Thoracic aorta (tissue), 2 donors: Measurements from ENCODE around the gene TRIP13. TPM values are rescaled to one million over a fixed set of nuclear protein-coding genes. Genes with fewer than 3 reads are reported as not detected.
"Not testable (repeated sequence)": the region's sequence is repeated elsewhere in the genome, so short reads cannot be mapped to it uniquely, and the experiment has no call there.

Source experiments
- ATAC-seq: fragments of 150-250 bp; one replicate; pipeline ENCODE4 v1.8.0; 2017; ENCODE audit warnings: low read depth; ENCODE audit not compliant: insufficient number of reproducible peaks, low FRiP score
- DNase-seq: peaks from one replicate; pipeline ENCODE4 v3.0.0-alpha.2; 2020; ENCODE audit warnings: low spot score
- H3K27ac ChIP-seq, 2 donors: fragments of 200-600 bp; sonication (generic); 1 replicate in 1 of 2; 2 replicates in 1 of 2; pipeline ENCODE4 v1.5.1; 2016; ENCODE audit warnings: mild to moderate bottlenecking in 2 of 2, moderate library complexity in 2 of 2
- H3K27me3 ChIP-seq: fragments of 200-600 bp; sonication (generic); replicated peaks from 2 replicates; pipeline ENCODE4 v1.6.0; 2016; ENCODE audit warnings: mild to moderate bottlenecking; ENCODE audit not compliant: insufficient read depth
- H3K36me3 ChIP-seq: fragments of 200-600 bp; sonication (generic); one replicate; pipeline ENCODE4 v1.5.1; 2016
- H3K4me1 ChIP-seq, 2 donors: fragments of 200-600 bp; sonication (generic); 1 replicate in 1 of 2; 2 replicates in 1 of 2; pipeline versions ENCODE4 v1.5.1 to v1.6.0; 2016; ENCODE audit warnings: low read depth in 2 of 2, mild to moderate bottlenecking in 1 of 2; ENCODE audit not compliant: control insufficient read depth in 1 of 2
- H3K4me3 ChIP-seq: fragments of 200-600 bp; sonication (generic); 2 replicates; pipeline ENCODE4 v1.5.1; 2016; ENCODE audit warnings: mild to moderate bottlenecking
- H3K9me3 ChIP-seq: fragments of 200-600 bp; sonication (generic); 2 replicates; pipeline ENCODE4 v1.5.1; 2016
- total RNA-seq, 2 donors: library from RNA; depleted of rRNA; stranded (reverse); fragments of >200 nt; gene quantifications; one replicate each; pipeline versions ENCODE4 v1.1.0 to v1.2.3, GENCODE V29; 2016
- TF ChIP-seq, protein P1 (sequence below): fragments of 200-600 bp; sonication (generic); IDR thresholded peaks from one replicate; pipeline ENCODE4 v1.5.1; 2019; ENCODE audit warnings: antibody characterized with exemption

TRIP13 gene, protein sequence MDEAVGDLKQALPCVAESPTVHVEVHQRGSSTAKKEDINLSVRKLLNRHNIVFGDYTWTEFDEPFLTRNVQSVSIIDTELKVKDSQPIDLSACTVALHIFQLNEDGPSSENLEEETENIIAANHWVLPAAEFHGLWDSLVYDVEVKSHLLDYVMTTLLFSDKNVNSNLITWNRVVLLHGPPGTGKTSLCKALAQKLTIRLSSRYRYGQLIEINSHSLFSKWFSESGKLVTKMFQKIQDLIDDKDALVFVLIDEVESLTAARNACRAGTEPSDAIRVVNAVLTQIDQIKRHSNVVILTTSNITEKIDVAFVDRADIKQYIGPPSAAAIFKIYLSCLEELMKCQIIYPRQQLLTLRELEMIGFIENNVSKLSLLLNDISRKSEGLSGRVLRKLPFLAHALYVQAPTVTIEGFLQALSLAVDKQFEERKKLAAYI
- 1 to 10 TPM in 1 of 2 donors, not detected in 1; 1.6 TPM for total RNA-seq

DNA sequence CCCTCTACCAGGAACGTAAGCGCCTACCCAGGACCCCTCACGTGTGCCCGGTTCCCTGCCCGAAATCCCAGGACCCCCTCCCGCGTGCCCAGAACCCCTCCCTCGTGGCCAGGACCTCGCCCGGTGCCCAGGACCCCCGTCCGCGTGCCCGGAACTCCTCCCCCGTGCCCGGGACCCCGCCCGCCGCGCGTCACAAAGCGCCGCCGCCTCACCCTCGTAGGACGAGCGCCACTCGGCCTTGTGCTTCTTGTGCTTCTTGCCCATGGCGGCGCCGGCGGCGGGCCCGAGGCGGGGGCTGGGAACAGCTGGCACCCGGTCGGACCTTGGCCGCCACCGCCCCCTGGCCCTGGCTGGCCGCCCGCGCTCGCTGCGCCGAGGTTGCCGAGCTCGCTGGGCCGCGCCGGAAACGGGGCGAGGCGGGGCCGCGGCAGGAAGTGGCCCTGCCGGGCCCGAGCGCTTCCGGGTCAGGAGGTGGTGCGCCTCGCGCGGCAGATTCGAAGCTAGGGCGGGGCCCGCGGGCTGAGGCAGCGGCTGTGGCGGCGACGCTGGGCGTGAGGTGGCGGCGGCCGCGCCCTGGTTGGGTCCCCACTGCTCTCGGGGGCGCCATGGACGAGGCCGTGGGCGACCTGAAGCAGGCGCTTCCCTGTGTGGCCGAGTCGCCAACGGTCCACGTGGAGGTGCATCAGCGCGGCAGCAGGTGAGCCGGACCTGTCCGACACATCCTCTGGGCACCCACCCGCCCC is at the start of gene TRIP13, which contains the start of gene BRD9:
Gene TRIP13 (plus strand): TSS at position 491 of the 743 bp plus-strand sequence. CDS start 115 bp downstream, at position 606.
Gene BRD9 (minus strand): TSS at position 408 of the 743 bp plus-strand sequence. CDS start 144 bp downstream, at position 264.
- no peaks in the 10 kb centered on the region for H3K27me3 ChIP-seq
- peaks cover 11 to 23% of the 10 kb centered on the region in 2 donors for H3K4me1 ChIP-seq
- H3K36me3 ChIP-seq: peaks cover 5% of the 10 kb centered on the region
- no peaks in the 10 kb centered on the region for H3K9me3 ChIP-seq
- TF ChIP-seq, protein P1, sequence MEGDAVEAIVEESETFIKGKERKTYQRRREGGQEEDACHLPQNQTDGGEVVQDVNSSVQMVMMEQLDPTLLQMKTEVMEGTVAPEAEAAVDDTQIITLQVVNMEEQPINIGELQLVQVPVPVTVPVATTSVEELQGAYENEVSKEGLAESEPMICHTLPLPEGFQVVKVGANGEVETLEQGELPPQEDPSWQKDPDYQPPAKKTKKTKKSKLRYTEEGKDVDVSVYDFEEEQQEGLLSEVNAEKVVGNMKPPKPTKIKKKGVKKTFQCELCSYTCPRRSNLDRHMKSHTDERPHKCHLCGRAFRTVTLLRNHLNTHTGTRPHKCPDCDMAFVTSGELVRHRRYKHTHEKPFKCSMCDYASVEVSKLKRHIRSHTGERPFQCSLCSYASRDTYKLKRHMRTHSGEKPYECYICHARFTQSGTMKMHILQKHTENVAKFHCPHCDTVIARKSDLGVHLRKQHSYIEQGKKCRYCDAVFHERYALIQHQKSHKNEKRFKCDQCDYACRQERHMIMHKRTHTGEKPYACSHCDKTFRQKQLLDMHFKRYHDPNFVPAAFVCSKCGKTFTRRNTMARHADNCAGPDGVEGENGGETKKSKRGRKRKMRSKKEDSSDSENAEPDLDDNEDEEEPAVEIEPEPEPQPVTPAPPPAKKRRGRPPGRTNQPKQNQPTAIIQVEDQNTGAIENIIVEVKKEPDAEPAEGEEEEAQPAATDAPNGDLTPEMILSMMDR: no peak
- H3K27ac ChIP-seq: peak within 1 kb of the TSS; percentile 75 to 91
- DNase-seq (no peak), ATAC-seq (peak; percentile 75)
- H3K4me3 ChIP-seq: peak within 1 kb of the TSS; percentile 86

- not testable (repeated sequence) for H3K27me3 ChIP-seq, ATAC-seq, H3K9me3 ChIP-seq, DNase-seq, H3K27ac ChIP-seq, H3K36me3 ChIP-seq, H3K4me3 ChIP-seq, H3K4me1 ChIP-seq
Observed at GRCh38 chr5:843371-843770, 49.3 kb upstream of the TRIP13 start.

DNA sequence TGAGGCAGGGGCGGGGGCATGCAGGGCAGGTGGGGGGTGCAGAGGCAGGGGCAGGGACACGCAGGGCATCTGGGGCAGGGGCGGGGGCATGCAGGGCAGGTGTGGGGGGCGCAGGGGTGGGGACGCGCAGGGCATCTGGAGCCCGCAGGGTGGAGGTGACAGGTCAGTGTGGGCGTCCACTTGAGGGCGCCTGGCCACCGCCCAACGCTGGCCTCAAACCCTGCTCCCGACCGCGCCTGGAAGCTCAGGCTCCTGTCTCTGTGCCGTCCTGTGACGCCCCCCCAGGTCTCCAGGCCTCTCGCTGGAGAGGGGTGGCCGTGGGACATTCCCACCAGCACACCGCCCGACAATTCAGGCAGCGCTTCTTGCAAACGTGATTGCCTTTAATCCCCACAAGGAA is 48.8 kb upstream of the TRIP13 start:
- H3K27ac ChIP-seq, H3K9me3 ChIP-seq, H3K36me3 ChIP-seq, H3K4me3 ChIP-seq, ATAC-seq, H3K4me1 ChIP-seq, H3K27me3 ChIP-seq, DNase-seq: not testable (repeated sequence)

DNA sequence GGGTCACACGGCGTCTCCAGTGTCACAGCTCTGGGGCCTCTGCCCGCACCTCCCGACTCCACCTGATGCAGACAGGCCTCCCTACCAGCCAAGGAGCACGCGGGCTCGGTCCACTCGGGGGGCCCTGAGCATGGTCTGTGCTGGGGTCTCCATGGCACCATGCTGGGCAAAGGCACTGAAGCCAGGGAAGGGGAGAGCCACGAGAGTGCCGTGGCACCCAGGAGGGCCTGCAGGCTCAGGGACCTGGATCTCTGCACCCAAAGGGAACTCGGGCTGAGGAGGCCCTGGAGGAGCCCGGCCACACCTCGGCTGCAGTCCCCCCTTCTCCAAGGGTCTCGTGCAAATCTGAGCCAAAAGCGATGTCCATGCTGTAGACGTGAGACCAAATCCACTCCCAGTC is 48.3 kb upstream of the TRIP13 start:
- not testable (repeated sequence) for ATAC-seq, DNase-seq

GRCh38 chr5:845031-845675 is 47.5 kb upstream of the TRIP13 start:
- not testable (repeated sequence) for DNase-seq

More for the DNA sequence above, 48.3 kb upstream of the TRIP13 start:
- not testable (repeated sequence) for H3K27ac ChIP-seq, H3K4me3 ChIP-seq, H3K4me1 ChIP-seq, H3K27me3 ChIP-seq, H3K9me3 ChIP-seq, H3K36me3 ChIP-seq

GRCh38 chr5:845676-846601 is 46.7 kb upstream of the TRIP13 start:
- DNase-seq, H3K4me1 ChIP-seq, H3K9me3 ChIP-seq, ATAC-seq, H3K27me3 ChIP-seq, H3K36me3 ChIP-seq, H3K4me3 ChIP-seq, H3K27ac ChIP-seq: not testable (repeated sequence)

More at GRCh38 chr5:845031-845675, 47.5 kb upstream of the TRIP13 start:
- not testable (repeated sequence) for H3K27me3 ChIP-seq, ATAC-seq, H3K27ac ChIP-seq, H3K9me3 ChIP-seq, H3K4me3 ChIP-seq, H3K36me3 ChIP-seq, H3K4me1 ChIP-seq

GRCh38 chr5:846602-847091 is 46.0 kb upstream of the TRIP13 start:
- not testable (repeated sequence) for H3K27me3 ChIP-seq, DNase-seq, H3K4me1 ChIP-seq, ATAC-seq, H3K4me3 ChIP-seq, H3K27ac ChIP-seq, H3K9me3 ChIP-seq, H3K36me3 ChIP-seq

DNA sequence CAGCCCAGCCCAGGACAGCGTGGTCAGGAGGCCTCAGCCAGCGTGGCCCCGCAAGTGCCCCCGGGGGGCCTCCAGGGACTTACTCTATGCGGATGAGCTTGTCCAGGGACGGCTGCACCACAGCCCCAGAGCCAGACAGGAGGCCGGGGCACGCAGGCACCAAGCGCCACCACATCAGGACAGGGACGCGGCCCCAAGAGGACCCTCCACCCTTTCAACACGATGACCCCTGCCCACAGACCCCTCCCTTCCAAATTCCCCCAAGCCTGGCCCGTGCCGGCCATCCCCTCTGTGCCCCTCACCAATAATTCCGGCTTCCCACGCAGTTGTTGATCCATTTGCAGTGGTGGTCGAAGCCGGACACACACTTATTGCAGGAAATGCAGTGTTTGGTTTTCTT is 45.5 kb upstream of the TRIP13 start:
- ATAC-seq, H3K4me1 ChIP-seq, H3K27me3 ChIP-seq, H3K36me3 ChIP-seq, H3K27ac ChIP-seq, H3K9me3 ChIP-seq, H3K4me3 ChIP-seq, DNase-seq: not testable (repeated sequence)

- H3K27me3 ChIP-seq, H3K4me3 ChIP-seq, H3K4me1 ChIP-seq, DNase-seq, H3K9me3 ChIP-seq, ATAC-seq, H3K36me3 ChIP-seq, H3K27ac ChIP-seq: not testable (repeated sequence)
Observed at GRCh38 chr5:847736-848135, 44.9 kb upstream of the TRIP13 start.
